Naive thymus-derived CD4-positive, alpha-beta T cell (primary cell): ENCODE results near the gene EZR. TPM values are rescaled to one million over a fixed set of nuclear protein-coding genes. Genes with fewer than 3 reads are reported as not detected.
"Not testable (repeated sequence)": the region's sequence is repeated elsewhere in the genome, so short reads cannot be mapped to it uniquely, and the experiment has no call there.

Experiments used
- ATAC-seq: fragments of 150-1000 bp; cut with Tn5 transposase; 2 replicates; pipeline ENCODE4 v1.10.0; 2021; ENCODE audit warnings: mild to moderate bottlenecking, moderate library complexity
- CTCF ChIA-PET: fragments of 350-600 bp; sonication (Branson Sonifier 250); formaldehyde crosslinking; loops from one replicate; lab custom pipeline; 2021; ENCODE audit warnings: antibody characterized with exemption; lab: Charles Lee
- POLR2A ChIA-PET: fragments of 350-600 bp; sonication (Branson Sonifier 250); formaldehyde crosslinking; loops from one replicate; lab custom pipeline; 2021; ENCODE audit warnings: antibody characterized with exemption, inconsistent platforms; lab: Charles Lee
- DNase-seq, 9 donors: peaks; one replicate each; pipeline versions ENCODE4 v3.0.0 to v3.0.0-alpha.2; 2020 to 2022; ENCODE audit warnings: mixed read lengths in 1 of 9
- H3K27ac ChIP-seq: one replicate; pipeline ENCODE4 v1.7.0; 2013; ENCODE audit warnings: mild to moderate bottlenecking, low read depth, low read length, moderate library complexity
- H3K27me3 ChIP-seq, 2 donors: one replicate each; pipeline ENCODE4 v1.7.0; 2013; ENCODE audit warnings: low read length in 2 of 2, mild to moderate bottlenecking in 2 of 2, moderate library complexity in 2 of 2; ENCODE audit not compliant: control insufficient read depth in 2 of 2, insufficient read depth in 2 of 2
- H3K36me3 ChIP-seq, 3 experiments: 1 replicate in 2 of 3; 2 replicates in 1 of 3; pipeline ENCODE4 v1.7.0; 2013; ENCODE audit warnings: low read length in 3 of 3, mild to moderate bottlenecking in 3 of 3, moderate library complexity in 1 of 3; ENCODE audit not compliant: insufficient read depth in 3 of 3, control insufficient read depth in 2 of 3
- H3K4me1 ChIP-seq, 2 donors: one replicate each; pipeline ENCODE4 v1.7.0; 2013; ENCODE audit warnings: low read length in 2 of 2, mild to moderate bottlenecking in 2 of 2, moderate library complexity in 1 of 2; ENCODE audit not compliant: control insufficient read depth in 2 of 2, insufficient read depth in 2 of 2
- H3K4me3 ChIP-seq: 2 replicates; pipeline ENCODE4 v1.7.0; 2013; ENCODE audit warnings: mild to moderate bottlenecking, low read length
- H3K9me3 ChIP-seq, 3 experiments: 1 replicate in 2 of 3; 2 replicates in 1 of 3; pipeline ENCODE4 v1.7.0; 2013; ENCODE audit warnings: low read length in 3 of 3; ENCODE audit not compliant: control insufficient read depth in 2 of 3
- H3K27ac Mint-ChIP-seq, 9 donors: one replicate each; pipeline ENCODE4 v1.8.0; 2020 to 2022; ENCODE audit warnings: mixed read lengths in 9 of 9, mild to moderate bottlenecking in 8 of 9, moderate library complexity in 5 of 9, inconsistent platforms in 2 of 9
- H3K27me3 Mint-ChIP-seq, 5 donors: one replicate each; pipeline ENCODE4 v1.8.0; 2021 to 2022; ENCODE audit warnings: mixed read lengths in 5 of 5, mild to moderate bottlenecking in 1 of 5
- H3K36me3 Mint-ChIP-seq, 5 donors: one replicate each; pipeline ENCODE4 v1.8.0; 2020 to 2022; ENCODE audit warnings: mixed read lengths in 5 of 5, mild to moderate bottlenecking in 3 of 5, inconsistent platforms in 1 of 5
- H3K4me1 Mint-ChIP-seq, 7 donors: one replicate each; pipeline ENCODE4 v1.8.0; 2020 to 2022; ENCODE audit warnings: mixed read lengths in 7 of 7, mild to moderate bottlenecking in 3 of 7, inconsistent platforms in 1 of 7
- H3K4me3 Mint-ChIP-seq, 10 donors: one replicate each; pipeline ENCODE4 v1.8.0; 2020 to 2022; ENCODE audit warnings: mild to moderate bottlenecking in 10 of 10, mixed read lengths in 10 of 10, moderate library complexity in 6 of 10, inconsistent platforms in 2 of 10
- H3K9me3 Mint-ChIP-seq, 11 donors: one replicate each; pipeline ENCODE4 v1.8.0; 2020 to 2022; ENCODE audit warnings: mixed read lengths in 11 of 11, mild to moderate bottlenecking in 4 of 11, inconsistent platforms in 1 of 11, moderate library complexity in 1 of 11
- intact Hi-C, 2 donors: fragments of 100-400 bp; cut with micrococcal nuclease; formaldehyde crosslinking; loops; one replicate each; pipeline ENCODE4 v1.15.1; 2023
- polyA plus RNA-seq, 2 donors: library from polyadenylated mRNA; unstranded; fragments of 300-500 nt; fragmentation: Illumina TruSeq; gene quantifications; one replicate each; pipeline ENCODE4 v1.2.3, GENCODE V29; 2021
- total RNA-seq, 6 experiments: library from RNA in 5 of 6; stranded (reverse) in 5 of 6; gene quantifications; 1 replicate in 5 of 6; 2 replicates in 1 of 6; pipeline ENCODE4 v1.2.3 and lab custom pipeline; 2021 to 2026

The EZR gene
- total and polyA plus RNA-seq, 7 experiments from 2014 or later: 115 to 201 (median 140) TPM

DNA sequence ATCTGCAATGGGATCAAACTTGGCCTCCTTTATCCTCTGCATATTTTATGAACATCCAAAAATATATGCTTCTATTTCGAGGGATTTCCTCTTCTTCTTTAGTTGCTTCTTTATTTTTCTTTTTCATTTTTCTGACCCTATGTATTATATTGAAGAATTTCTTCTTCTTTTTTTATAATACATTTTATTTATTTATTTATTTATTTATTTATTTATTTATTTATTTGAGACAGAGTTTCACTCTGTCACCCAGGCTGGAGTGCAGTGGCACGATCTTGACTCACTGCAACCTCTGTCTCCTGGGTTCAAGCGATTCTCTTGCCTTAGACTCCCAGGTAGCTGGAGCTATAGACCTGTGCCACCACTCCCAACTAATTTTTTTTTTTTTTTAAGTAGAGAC is 19.6 kb upstream of the EZR start:
- H3K4me3 Mint-ChIP-seq, H3K36me3 ChIP-seq, H3K4me1 ChIP-seq, H3K27me3 ChIP-seq, H3K9me3 ChIP-seq, H3K4me3 ChIP-seq, H3K27ac ChIP-seq, ATAC-seq, intact Hi-C loops, H3K9me3 Mint-ChIP-seq, CTCF ChIA-PET, H3K27ac Mint-ChIP-seq, H3K4me1 Mint-ChIP-seq, H3K36me3 Mint-ChIP-seq, DNase-seq: not testable (repeated sequence)
- POLR2A ChIA-PET: interaction anchor here (0.6 to 1.3 kb wide), 4 partner anchors 10 to 269 kb away, joined by 3 read pairs; no protein-coding TSS in a partner anchor
- peaks cover 0 to 22% (median 0%) of the 10 kb centered on the region in 5 donors for H3K27me3 Mint-ChIP-seq

DNA sequence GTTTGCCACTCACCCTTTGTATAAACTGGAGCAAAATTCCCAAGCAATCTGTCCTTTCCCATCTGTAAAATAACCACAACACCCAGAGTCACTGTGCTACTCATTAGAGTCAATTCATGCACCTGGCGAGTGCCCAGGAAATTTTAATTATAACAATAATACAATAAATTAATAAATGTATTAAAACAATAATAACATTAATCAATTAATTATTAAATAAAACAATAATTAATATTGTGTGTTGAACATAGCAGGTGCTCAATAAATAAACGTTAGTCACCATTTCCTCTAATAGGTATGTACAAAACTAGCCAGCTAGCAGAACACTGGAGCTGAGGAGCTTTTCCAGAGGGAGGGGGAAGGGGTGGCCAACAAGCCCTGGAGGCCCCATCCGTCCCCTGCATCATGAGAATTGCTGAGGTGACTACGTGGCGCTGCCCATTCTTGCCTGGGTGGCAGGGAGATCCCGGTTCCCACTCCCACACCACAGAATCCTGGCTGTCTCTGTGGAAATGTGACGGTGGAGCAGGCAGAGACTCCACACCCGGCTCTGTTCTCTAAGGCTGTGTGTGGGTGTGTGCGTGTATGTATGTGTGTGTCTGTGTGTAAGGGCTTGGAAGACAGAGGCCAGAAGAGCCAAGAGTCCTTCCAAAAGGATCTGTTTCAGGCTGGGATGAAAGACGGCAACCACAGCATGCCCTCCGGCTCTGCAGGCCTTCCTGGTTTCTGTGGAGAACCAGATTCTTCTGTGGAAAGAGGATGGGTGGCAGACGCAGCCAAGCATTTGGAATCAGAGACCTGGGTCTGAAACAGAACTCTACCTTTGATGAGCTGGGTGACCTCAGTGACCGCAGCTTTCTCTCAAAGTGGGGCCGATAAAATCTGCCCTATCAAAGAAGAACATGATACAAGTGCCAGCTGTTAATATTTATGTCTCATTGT is 18.8 kb upstream of the EZR start:
- H3K36me3 Mint-ChIP-seq: peaks cover 4 to 7% (median 4%) of the 10 kb centered on the region in 5 donors

DNA sequence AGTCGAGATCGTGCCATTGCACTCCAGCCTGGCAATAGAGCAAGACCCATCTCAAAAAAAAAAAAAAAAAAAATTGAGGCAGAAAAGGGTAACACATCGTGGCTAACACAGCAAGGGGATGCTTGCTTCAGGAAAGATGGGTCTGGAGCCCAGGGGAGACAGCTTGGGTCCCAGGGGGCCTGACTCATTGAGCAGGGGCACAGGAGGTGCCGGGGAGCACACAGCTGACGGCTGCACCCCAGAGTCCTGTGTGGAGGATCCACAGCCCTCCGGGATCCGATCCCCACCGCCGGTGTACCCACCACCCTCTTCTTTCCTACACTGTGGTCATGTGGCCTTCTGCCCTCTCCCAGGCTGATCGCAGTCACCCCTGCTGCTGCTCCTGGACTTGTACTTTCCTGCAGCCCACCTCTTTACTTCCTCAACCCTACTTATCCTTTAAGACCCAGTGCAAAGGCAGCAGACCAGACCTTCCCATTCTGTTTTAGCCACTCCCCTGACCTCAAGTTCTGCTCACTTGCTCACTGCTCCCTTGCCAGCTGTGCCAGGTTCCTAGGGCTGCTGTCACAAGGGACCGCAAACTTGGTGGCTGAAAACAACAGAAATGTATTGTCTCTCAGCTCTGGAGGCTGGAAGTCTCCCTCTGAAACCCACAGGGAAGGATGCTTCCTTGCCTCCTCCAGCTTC is 17.6 kb upstream of the EZR start:
- H3K27me3 Mint-ChIP-seq: peaks cover 0 to 25% (median 0%) of the 10 kb centered on the region in 5 donors
- no peak overlapping the region for H3K4me3 ChIP-seq
- peaks cover 0 to 5% (median 0%) of the 10 kb centered on the region in 7 donors for H3K4me1 Mint-ChIP-seq
- H3K9me3 Mint-ChIP-seq: peaks cover 0 to 6% (median 4%) of the 10 kb centered on the region in 11 donors
- H3K4me3 Mint-ChIP-seq: no peak overlapping the region
- peaks cover 4 to 5% (median 4%) of the 10 kb centered on the region in 5 donors for H3K36me3 Mint-ChIP-seq
- no peaks in the 10 kb centered on the region for H3K36me3 ChIP-seq
- ATAC-seq (no peak), DNase-seq (no peak)
- H3K27ac ChIP-seq: no peak overlapping the region
- H3K9me3 ChIP-seq: no peaks in the 10 kb centered on the region
- ChIA-PET POLR2A (interaction anchor here (0.6 kb wide), 1 partner anchor 12 kb away, joined by 3 read pairs; no protein-coding TSS in a partner anchor), CTCF (no interaction called here)
- intact Hi-C loops: no loop called here
- H3K27ac Mint-ChIP-seq: peak overlapping the region in 1 of 9 donors; percentile 25
- no peaks in the 10 kb centered on the region for H3K4me1 ChIP-seq
- H3K27me3 ChIP-seq: no peaks in the 10 kb centered on the region

More for the DNA sequence above, 18.8 kb upstream of the EZR start:
- peaks cover 0 to 5% (median 0%) of the 10 kb centered on the region in 7 donors for H3K4me1 Mint-ChIP-seq
- DNase-seq (no peak), ATAC-seq (no peak)
- no peak overlapping the region for H3K27ac ChIP-seq
- H3K4me3 Mint-ChIP-seq: no peak overlapping the region
- H3K9me3 Mint-ChIP-seq: peaks cover 0 to 8% (median 5%) of the 10 kb centered on the region in 11 donors
- peaks cover 0 to 21% (median 0%) of the 10 kb centered on the region in 5 donors for H3K27me3 Mint-ChIP-seq
- H3K9me3 ChIP-seq: no peaks in the 10 kb centered on the region
- CTCF ChIA-PET: no interaction called here
- peak overlapping the region in 1 of 9 donors; percentile 63 for H3K27ac Mint-ChIP-seq
- H3K36me3 ChIP-seq: no peaks in the 10 kb centered on the region
- no peak overlapping the region for H3K4me3 ChIP-seq
- POLR2A ChIA-PET: interaction anchor here (0.7 to 1.3 kb wide), 3 partner anchors 14 to 269 kb away, joined by 3 read pairs; no protein-coding TSS in a partner anchor
- no peaks in the 10 kb centered on the region for H3K27me3 ChIP-seq
- no peaks in the 10 kb centered on the region for H3K4me1 ChIP-seq
- intact Hi-C loops: no loop called here

DNA sequence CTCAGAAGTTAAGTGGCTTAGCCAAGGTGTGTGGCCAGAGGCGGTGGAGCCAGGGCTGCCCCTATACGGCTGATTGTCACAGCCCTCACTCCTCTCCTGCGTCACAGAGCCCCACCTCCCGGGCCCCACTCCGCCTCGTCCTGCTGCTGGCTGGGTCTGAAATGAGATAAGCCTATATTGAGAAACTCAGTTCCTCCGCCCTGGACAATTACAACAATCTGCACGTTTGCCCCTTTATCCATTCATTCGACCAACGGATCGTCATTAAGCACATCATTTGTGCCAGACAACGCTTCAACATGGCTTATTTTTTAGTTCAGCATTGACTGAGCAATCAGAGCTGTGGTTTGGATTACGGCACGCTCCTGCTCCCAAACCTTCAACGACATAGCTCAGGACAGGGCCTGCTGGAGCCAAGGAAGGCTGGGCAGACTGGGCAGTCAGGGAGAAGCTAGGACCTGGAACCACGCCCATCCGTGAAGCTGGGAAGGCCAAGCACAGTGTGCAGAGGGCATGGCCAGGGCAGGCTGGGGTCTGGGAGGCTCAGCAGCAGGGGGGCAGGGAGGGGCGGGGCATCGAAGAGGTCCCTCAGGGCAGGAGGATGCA is 16.6 kb upstream of the EZR start:
- ATAC-seq (peak; percentile 70), DNase-seq (no peak)
- no peak overlapping the region for H3K4me3 ChIP-seq
- peaks cover 0 to 6% (median 3%) of the 10 kb centered on the region in 11 donors for H3K9me3 Mint-ChIP-seq
- H3K4me1 ChIP-seq: no peaks in the 10 kb centered on the region
- intact Hi-C loops: no loop called here
- H3K27me3 ChIP-seq: no peaks in the 10 kb centered on the region
- peak overlapping the region in 3 of 10 donors; percentile 5 to 59 (median 9) for H3K4me3 Mint-ChIP-seq
- H3K27ac Mint-ChIP-seq: peak overlapping the region in 1 of 9 donors; percentile 5
- ChIA-PET POLR2A (interaction anchor here (1.2 to 1.7 kb wide), 2 partner anchors 9 to 16 kb away, joined by 3 to 5 read pairs; no protein-coding TSS in a partner anchor), CTCF (no interaction called here)
- H3K4me1 Mint-ChIP-seq: peaks cover 0 to 3% (median 0%) of the 10 kb centered on the region in 7 donors
- H3K36me3 Mint-ChIP-seq: peaks cover 3 to 4% (median 4%) of the 10 kb centered on the region in 5 donors
- no peak overlapping the region for H3K27ac ChIP-seq
- no peaks in the 10 kb centered on the region for H3K9me3 ChIP-seq
- peaks cover 0 to 23% (median 0%) of the 10 kb centered on the region in 5 donors for H3K27me3 Mint-ChIP-seq
- H3K36me3 ChIP-seq: no peaks in the 10 kb centered on the region

DNA sequence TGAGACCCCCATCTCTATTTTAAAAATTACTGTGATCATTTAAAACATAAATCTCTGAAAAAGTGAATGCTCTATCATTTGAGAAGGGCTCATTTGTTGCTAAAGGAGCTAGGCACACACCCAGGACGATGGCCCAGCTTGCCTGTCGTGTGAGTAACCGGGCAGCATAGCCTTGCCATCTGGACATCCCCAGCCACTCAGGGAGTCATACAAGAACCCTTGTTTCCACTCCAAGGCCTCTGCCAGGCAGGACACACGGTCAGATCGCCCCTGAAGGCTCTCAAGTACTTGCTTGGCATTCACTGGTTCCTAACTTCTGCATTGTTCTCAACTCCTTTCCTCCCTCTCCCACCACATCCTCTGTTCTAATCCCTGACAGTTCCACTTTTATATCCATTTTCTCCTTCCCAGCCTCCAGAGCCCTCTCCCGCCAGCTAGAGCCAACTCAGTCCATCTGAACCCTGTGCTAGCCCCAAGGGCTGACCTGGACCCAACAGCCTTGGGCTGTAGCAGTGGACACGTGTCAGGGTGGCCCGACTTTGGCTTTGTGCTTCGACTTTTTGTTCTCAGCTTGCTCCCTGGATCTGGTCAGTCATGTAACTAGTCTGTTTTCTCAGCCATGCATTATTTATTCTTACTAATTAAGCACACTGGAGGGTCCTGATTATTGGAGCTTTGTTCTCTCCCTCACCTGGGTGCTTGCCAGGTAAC is 15.7 kb upstream of the EZR start:
- Histone ChIP-seq H3K36me3 (no peaks in the 10 kb centered on the region), H3K9me3 (no peaks in the 10 kb centered on the region), H3K27ac (no peak overlapping the region), H3K27me3 (no peaks in the 10 kb centered on the region), H3K4me3 (no peak overlapping the region), H3K4me1 (no peaks in the 10 kb centered on the region)
- intact Hi-C loops: no loop called here
- peak overlapping the region in 2 of 9 donors; percentile 18 to 32 for H3K27ac Mint-ChIP-seq
- DNase-seq (no peak), ATAC-seq (no peak)
- POLR2A ChIA-PET: interaction anchor here (0.7 to 1.7 kb wide), 3 partner anchors 10 to 26 kb away, joined by 3 to 5 read pairs (median 3); no protein-coding TSS in a partner anchor
- H3K27me3 Mint-ChIP-seq: peaks cover 0 to 21% (median 0%) of the 10 kb centered on the region in 5 donors
- H3K4me1 Mint-ChIP-seq: peaks cover 0 to 3% (median 0%) of the 10 kb centered on the region in 7 donors
- no peaks in the 10 kb centered on the region for H3K36me3 Mint-ChIP-seq
- CTCF ChIA-PET: no interaction called here
- peaks cover 0 to 1% (median 0%) of the 10 kb centered on the region in 11 donors for H3K9me3 Mint-ChIP-seq
- no peak overlapping the region for H3K4me3 Mint-ChIP-seq
